ENCODE results near the gene E4F1. TPM values are rescaled to one million over a fixed set of nuclear protein-coding genes. Genes with fewer than 3 reads are reported as not detected.

Gene E4F1
- total RNA-seq, 6 donors from 2014 or later, result 24.9 to 153 (median 32.9) TPM

DNA sequence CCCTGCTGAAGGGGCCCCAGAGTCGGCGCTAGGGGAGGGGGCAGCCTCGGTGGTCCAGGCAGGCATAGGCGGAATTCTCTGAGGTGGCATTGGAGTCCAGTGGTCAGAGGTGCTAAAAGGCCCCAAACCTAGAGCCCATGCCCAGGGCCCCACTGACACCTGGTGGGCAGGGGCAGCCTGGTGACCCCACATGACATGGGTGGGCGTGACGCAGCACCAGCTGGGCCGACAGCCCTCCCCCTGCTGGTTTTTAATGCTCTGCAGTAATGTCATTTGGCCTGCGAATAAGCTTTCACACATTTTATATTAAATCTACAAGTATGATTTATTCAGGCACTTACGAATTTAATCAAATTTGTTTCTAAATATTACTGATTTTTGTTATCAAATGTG, 46.7 kb downstream of the E4F1 start:
- ATAC-seq (ENCODE audit: low FRiP score in 2 of 2), result no peak
- TF ChIP-seq EP300 (IDR thresholded peaks at IDR 0.05) (no peak), POLR2AphosphoS5 (IDR thresholded peaks at IDR 0.05) (no peak), POLR2A (IDR thresholded peaks at IDR 0.05) (no peak)
- TF ChIP-seq, protein P1, sequence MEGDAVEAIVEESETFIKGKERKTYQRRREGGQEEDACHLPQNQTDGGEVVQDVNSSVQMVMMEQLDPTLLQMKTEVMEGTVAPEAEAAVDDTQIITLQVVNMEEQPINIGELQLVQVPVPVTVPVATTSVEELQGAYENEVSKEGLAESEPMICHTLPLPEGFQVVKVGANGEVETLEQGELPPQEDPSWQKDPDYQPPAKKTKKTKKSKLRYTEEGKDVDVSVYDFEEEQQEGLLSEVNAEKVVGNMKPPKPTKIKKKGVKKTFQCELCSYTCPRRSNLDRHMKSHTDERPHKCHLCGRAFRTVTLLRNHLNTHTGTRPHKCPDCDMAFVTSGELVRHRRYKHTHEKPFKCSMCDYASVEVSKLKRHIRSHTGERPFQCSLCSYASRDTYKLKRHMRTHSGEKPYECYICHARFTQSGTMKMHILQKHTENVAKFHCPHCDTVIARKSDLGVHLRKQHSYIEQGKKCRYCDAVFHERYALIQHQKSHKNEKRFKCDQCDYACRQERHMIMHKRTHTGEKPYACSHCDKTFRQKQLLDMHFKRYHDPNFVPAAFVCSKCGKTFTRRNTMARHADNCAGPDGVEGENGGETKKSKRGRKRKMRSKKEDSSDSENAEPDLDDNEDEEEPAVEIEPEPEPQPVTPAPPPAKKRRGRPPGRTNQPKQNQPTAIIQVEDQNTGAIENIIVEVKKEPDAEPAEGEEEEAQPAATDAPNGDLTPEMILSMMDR (IDR thresholded peaks at IDR 0.05), result no peak
- Histone ChIP-seq H3K36me3 (no peaks in the 10 kb centered on the region), H3K27ac (no peak overlapping the region), H3K4me1 (peaks cover 26 to 48% (median 29%) of the 10 kb centered on the region in 4 donors), H3K4me3 (no peak overlapping the region), H3K27me3 (no peaks in the 10 kb centered on the region), H3K9me3 (no peaks in the 10 kb centered on the region)
- 87 to 91% methylated on average over 5 to 9 of the region's 9 CpGs for WGBS, 2 donors
- DNase-seq, result no peak

DNA sequence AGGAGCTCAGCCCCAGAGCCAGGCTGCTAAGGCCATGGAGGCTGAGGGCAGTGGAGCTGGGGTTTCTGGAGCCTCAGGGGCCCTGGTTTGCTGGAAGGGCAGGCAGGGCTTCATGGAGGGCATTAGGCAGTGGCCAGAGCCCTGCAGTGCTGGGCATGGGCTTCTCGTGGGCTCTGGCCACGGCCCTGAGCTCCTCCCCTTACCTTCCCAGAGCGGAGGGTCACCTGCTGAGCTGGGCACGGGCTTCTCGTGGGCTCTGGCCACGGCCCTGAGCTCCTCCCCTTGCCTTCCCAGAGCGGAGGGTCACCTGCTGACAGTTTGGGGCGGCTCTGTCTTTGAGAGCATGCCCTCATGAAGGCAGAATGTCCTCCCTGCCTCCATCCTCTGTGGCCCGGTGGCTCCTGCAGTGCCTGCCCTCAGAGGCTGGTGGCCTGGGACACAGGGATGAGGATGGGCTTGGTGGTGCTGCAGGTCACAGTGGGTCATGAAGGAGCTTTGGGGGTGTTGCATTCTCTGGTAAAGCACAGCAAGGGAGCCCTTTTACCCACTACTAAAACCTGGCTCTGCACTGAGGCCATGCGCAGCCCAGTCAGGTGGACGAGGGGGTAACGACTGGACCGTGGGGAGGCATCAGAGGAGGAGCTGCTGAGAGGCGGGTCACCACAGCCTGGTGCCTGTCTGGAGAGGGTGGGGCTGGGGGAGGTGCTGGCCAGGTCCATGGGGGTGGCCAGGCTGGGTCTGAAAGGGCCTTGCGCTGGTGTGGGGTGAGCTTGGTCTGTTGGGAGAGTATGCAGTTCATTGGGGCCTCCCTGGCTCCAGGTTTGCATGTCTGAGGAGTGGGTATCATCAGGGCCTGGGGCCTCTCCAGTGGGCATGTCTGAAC, 47.4 kb downstream of the E4F1 start:
- DNase-seq, result no peak
- Histone ChIP-seq H3K27ac (no peak overlapping the region), H3K4me3 (no peak overlapping the region), H3K27me3 (no peaks in the 10 kb centered on the region), H3K4me1 (peaks cover 20 to 41% (median 24%) of the 10 kb centered on the region in 4 donors), H3K36me3 (peaks cover 0 to 7% (median 3%) of the 10 kb centered on the region in 4 donors), H3K9me3 (no peaks in the 10 kb centered on the region)
- 73 to 94% methylated on average over 4 to 7 of the region's 15 CpGs for WGBS, 2 donors
- TF ChIP-seq EP300 (IDR thresholded peaks at IDR 0.05), result no peak
- no peak for TF ChIP-seq POLR2AphosphoS5 (IDR thresholded peaks at IDR 0.05)
- TF ChIP-seq POLR2A (IDR thresholded peaks at IDR 0.05), result no peak
- TF ChIP-seq, protein P1 (IDR thresholded peaks at IDR 0.05), result no peak
- ATAC-seq (ENCODE audit: low FRiP score in 2 of 2), result no peak

DNA sequence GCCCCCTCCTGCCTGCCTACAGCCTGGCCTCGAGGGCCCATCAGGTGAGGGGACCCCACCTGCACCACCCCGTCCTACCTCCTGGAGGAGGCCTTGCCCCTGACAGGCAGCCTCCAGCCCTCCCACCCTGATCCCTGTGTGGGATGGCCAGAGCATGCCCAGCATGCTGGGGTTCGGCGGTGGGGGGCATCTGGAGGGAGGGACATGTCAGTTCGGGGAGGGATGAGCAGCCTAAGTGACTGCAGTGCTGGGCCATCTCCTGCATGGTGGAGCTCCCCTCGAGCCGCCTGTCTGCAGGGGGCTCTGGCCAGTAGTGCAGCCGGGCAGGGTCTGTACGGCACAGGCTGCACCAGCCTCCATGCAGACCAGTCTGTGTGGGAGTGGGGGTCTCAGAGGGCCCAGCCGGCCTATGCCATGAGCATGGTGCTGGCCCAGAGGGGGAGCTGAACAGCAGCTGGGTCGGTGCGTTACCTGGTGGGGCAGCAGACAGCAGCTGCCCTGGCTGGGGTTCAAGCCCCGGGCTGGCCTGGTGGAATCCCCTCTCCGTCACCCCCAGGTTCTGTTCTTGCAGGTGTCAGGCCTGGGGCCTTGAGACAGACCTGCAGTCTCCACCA, 48.6 kb downstream of the E4F1 start:
- no peak for DNase-seq
- TF ChIP-seq EP300 (IDR thresholded peaks at IDR 0.05) (no peak), POLR2AphosphoS5 (IDR thresholded peaks at IDR 0.05) (no peak), POLR2A (IDR thresholded peaks at IDR 0.05) (no peak)
- TF ChIP-seq, protein P1 (IDR thresholded peaks at IDR 0.05), result no peak
- 89 to 96% methylated on average over 5 to 9 of the region's 14 CpGs for WGBS, 2 donors
- Histone ChIP-seq H3K36me3 (peaks cover 0 to 19% (median 14%) of the 10 kb centered on the region in 4 donors), H3K4me1 (peaks cover 11 to 31% (median 15%) of the 10 kb centered on the region in 4 donors), H3K9me3 (no peaks in the 10 kb centered on the region), H3K4me3 (no peak overlapping the region), H3K27me3 (no peaks in the 10 kb centered on the region), H3K27ac (no peak overlapping the region)
- no peak for ATAC-seq (ENCODE audit: low FRiP score in 2 of 2)

DNA sequence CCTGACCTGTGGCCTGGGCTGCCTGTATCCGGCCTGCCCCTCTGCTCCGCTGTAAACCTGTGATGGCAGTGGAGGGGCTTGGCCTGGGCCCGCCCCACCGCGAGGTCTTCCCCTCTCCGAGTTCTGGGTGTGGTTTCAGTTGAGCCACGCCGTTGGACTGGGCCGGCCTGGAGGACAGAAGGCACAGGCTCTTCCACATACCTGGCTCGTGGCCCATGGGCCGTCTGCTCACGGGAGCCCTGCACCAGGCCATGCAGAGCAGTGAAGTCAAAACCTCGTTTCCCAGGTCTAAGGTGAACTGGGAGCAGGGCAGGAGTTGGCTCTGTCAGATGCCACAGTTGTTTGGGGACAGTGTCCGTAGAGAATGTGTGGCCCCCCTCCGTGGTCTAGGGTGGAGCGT, 50.1 kb downstream of the E4F1 start:
- no peaks in the 10 kb centered on the region for H3K27me3 ChIP-seq
- peak overlapping the region in 1 of 4 donors; percentile 6 for H3K27ac ChIP-seq
- no peak for TF ChIP-seq EP300 (IDR thresholded peaks at IDR 0.05)
- peak in 1 of 4 donors; percentile 46 for TF ChIP-seq POLR2A (IDR thresholded peaks at IDR 0.05)
- no peak for TF ChIP-seq POLR2AphosphoS5 (IDR thresholded peaks at IDR 0.05)
- TF ChIP-seq, protein P1 (IDR thresholded peaks at IDR 0.05), result no peak
- H3K4me1 ChIP-seq, result peaks cover 11 to 26% (median 14%) of the 10 kb centered on the region in 4 donors
- peaks cover 2 to 30% (median 29%) of the 10 kb centered on the region in 4 donors for H3K36me3 ChIP-seq
- peak in 1 of 2 donors; percentile 63 for DNase-seq
- WGBS, 2 donors, result 54 to 75% methylated on average over 9 to 16 of the region's 16 CpGs
- peak in 1 of 2 donors; percentile 3 for ATAC-seq (ENCODE audit: low FRiP score in 2 of 2)
- H3K9me3 ChIP-seq, result no peaks in the 10 kb centered on the region
- H3K4me3 ChIP-seq, result no peak overlapping the region
